Endothelial cell of umbilical vein (primary cell): ENCODE data around the gene GALNT10.

ENCODE experiments used
- CTCF ChIP-seq, 2 donors: IDR thresholded peaks; 1 replicate in 1 of 2; 2 replicates in 1 of 2; pipeline ENCODE4 v1.5.1; 2011; ENCODE audit warnings: low read length in 2 of 2, mild to moderate bottlenecking in 2 of 2, moderate library complexity in 2 of 2, control low read depth in 1 of 2, inconsistent platforms in 1 of 2, low read depth in 1 of 2; ENCODE audit not compliant: insufficient read depth in 1 of 2; ENCODE audit errors: extremely low read depth in 1 of 2
- EZH2 ChIP-seq: IDR thresholded peaks from 2 replicates; pipeline ENCODE4 v1.6.1; 2012; ENCODE audit warnings: borderline replicate concordance, low read depth, mild to moderate bottlenecking, moderate library complexity, low read length, inconsistent platforms; ENCODE audit not compliant: severe bottlenecking
- MAX ChIP-seq: IDR thresholded peaks from 2 replicates; pipeline ENCODE4 v1.6.1; 2011; ENCODE audit not compliant: insufficient read depth, insufficient read length
- POLR2A ChIP-seq: IDR thresholded peaks from 2 replicates; pipeline ENCODE4 v1.6.1; 2012; ENCODE audit warnings: low read depth, mild to moderate bottlenecking, control low read depth, low read length

DNA sequence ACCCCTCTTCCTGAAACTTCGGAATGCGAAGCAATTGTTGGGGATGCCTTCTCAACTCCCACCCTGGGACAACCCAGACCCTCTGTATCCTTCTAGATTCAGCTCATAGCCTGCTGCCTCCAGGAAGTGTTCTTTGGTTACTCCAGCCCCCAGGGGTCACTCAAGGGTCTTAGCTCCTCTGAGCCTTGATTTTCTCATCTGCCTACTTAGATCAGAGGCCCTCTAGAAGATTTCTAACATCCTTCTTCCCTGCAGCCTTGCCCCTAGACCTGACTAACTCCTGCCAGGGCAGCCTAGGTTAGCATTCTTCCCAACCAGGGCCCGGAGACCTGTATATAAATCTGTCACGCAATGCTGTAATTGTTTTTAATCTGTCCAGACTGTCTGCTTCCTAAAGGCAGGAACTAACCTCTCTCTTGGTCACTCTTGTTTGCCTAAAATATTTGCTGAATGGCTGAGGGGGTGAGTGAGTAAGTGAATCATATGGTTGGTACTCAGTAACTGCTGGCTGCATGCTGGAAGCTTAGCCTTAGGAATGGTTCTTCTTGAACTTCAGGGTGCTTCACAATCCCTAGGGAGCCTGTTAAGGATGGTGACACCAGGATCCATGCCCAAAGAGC, 8.2 kb downstream of the GALNT10 start:
- TF ChIP-seq MAX, result no peak
- TF ChIP-seq CTCF (IDR thresholded peaks at IDR 0.05; ENCODE audit: extremely low read depth in 1 of 2, insufficient read depth in 1 of 2, low read depth in 1 of 2, low read length in 2 of 2), result no peak
- TF ChIP-seq EZH2, result no peak
- TF ChIP-seq POLR2A, result peak; percentile 22
